Epithelial cell of proximal tubule (primary cell): ENCODE measurements around the gene CCL8. TPM values are rescaled to one million over a fixed set of nuclear protein-coding genes. Genes with fewer than 3 reads are reported as not detected.

ENCODE experiments used
- DNase-seq: peaks from one replicate; pipeline ENCODE4 v3.0.0-alpha.2; 2011; ENCODE audit warnings: low read depth
- H3K4me3 ChIP-seq: 2 replicates; pipeline ENCODE4 v1.5.1; 2011; ENCODE audit warnings: low read depth, mild to moderate bottlenecking, low read length
- total RNA-seq: library from RNA; depleted of rRNA; stranded (reverse); fragments of >200 nt; gene quantifications from 2 replicates; pipeline ENCODE4 v1.2.3, GENCODE V29; 2015
- TF ChIP-seq, protein P1 (sequence below): conservative IDR thresholded peaks from 2 replicates; pipeline ENCODE4 v1.5.1; 2012; ENCODE audit warnings: low read depth, mild to moderate bottlenecking, low read length

The CCL8 gene
- total RNA-seq, 1 donor from 2014 or later: not detected

DNA sequence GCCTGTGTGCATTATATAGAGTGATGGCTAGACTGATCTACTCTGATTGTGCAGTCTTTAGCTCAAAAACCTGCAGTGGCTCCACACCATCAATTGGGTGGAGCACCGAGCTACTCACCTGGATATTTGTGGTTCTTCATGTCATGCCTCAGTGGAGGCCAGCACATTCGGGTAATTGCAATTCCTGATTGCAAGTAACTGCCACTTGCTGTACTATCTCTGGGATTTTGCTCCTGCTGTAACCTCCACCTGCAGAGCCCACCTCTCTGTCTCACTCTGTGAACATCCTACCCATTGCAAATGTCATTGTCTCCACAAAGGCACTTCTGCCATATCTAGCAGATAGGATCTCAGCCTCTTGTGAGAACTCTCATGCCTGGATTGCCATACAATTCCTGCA, 45.5 kb downstream of the CCL8 start:
- H3K4me3 ChIP-seq: no peak overlapping the region
- TF ChIP-seq, protein P1, sequence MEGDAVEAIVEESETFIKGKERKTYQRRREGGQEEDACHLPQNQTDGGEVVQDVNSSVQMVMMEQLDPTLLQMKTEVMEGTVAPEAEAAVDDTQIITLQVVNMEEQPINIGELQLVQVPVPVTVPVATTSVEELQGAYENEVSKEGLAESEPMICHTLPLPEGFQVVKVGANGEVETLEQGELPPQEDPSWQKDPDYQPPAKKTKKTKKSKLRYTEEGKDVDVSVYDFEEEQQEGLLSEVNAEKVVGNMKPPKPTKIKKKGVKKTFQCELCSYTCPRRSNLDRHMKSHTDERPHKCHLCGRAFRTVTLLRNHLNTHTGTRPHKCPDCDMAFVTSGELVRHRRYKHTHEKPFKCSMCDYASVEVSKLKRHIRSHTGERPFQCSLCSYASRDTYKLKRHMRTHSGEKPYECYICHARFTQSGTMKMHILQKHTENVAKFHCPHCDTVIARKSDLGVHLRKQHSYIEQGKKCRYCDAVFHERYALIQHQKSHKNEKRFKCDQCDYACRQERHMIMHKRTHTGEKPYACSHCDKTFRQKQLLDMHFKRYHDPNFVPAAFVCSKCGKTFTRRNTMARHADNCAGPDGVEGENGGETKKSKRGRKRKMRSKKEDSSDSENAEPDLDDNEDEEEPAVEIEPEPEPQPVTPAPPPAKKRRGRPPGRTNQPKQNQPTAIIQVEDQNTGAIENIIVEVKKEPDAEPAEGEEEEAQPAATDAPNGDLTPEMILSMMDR: no peak

DNA sequence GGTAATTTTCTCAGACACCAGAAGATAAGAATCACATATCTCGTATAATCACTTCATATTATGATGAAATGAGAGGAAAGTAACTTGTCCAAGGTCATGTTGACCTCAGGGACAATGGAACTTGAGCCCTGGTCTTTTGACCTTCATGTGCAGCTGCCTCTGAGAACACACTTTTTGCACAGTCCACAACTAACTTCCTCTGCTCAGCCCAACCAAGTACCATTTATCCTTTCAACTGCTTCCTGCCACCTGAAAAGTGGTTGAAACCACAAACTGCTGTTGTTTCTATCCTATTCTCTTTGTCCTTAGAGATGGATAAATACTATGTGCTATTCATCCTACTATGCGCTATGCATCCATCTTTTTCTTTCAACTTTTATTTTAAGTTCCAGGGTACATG, 46.1 kb downstream of the CCL8 start:
- no peak for DNase-seq

More for the DNA sequence above, 45.5 kb downstream of the CCL8 start:
- DNase-seq: no peak

DNA sequence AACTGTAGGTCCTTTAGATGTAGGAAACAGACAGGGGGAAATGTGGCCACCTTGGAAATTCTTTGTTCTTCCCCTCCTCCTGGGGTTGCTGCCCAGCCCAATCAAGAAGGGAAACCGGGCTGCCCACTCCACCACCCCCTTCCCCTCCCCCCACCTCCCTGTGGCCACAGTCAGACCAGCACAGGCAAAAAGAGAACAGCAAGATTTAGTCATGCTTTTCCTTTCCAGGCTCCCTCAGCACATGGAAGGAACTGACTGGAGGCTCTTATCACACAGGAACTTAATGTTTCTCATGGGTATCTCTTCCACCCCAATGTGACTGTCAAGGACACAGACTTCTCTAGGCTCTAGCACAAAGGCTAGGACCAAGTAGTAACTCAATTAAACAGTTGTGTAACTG, 46.8 kb downstream of the CCL8 start:
- H3K4me3 ChIP-seq: no peak overlapping the region
- DNase-seq: no peak
- TF ChIP-seq, protein P1: no peak

More for the DNA sequence above, 46.1 kb downstream of the CCL8 start:
- TF ChIP-seq, protein P1: no peak
- H3K4me3 ChIP-seq: no peak overlapping the region

DNA sequence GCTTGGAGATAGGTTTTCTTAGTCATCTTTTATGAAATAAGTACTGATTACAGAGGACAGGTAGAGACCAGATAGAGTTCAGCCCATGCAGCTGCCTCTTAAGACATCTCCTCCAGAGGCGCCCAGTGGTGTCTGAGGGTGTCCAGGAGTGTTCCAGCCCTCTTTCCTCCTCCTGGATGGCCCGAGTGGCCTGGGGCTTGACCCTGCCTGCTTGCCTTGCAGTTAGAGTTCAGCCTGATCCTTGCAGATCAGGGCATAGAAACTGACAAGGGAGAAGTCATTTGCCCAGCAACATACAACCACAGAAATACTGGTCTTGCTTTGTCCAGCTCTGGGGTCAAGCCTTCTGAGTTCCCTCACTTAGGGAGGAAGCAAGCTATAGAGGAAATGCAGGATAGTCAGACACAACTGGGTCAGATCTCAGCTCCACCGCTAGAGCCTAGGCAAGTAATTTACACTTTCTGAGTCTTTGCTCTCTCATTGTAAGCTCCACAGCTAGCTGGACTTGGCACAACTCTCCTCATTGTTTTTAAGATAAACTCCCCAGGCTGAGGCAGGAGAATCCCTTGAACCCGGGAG, 47.4 kb downstream of the CCL8 start:
- DNase-seq: no peak
- H3K4me3 ChIP-seq: no peak overlapping the region
- TF ChIP-seq, protein P1: no peak

DNA sequence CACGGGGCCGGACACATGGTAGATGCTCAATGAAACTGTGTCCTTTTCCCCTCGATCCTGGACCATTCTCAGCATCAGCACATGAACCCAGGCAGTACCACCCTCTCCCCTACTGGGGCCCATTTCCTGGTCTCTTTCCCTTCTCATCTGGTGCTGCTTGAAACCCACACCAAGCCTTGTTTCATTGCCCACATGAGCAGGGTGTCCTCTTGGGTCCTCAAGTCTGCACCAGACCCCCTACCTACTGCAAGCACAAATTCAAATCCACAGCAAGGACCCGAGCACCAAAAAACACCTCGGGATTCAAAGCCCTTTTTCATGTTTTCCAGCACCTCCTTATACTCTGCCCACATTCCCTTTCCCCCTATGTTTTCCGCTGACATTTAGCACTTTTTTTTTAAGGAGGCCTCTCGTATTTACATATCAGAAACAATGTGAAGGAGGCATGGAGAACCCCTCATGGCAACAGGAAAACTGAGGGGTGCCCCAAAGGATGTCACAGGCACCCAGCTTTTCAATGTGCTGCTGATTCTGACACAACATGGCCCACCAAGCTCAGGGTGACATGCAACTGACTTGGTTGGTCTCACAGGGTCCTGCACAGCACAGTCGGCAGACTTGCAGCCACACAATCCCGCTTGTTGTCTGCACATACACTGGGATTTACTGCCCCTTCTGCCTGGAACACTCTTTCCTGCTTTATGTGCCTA, 48.4 kb downstream of the CCL8 start:
- DNase-seq: no peak
- TF ChIP-seq, protein P1: no peak
- no peak overlapping the region for H3K4me3 ChIP-seq

DNA sequence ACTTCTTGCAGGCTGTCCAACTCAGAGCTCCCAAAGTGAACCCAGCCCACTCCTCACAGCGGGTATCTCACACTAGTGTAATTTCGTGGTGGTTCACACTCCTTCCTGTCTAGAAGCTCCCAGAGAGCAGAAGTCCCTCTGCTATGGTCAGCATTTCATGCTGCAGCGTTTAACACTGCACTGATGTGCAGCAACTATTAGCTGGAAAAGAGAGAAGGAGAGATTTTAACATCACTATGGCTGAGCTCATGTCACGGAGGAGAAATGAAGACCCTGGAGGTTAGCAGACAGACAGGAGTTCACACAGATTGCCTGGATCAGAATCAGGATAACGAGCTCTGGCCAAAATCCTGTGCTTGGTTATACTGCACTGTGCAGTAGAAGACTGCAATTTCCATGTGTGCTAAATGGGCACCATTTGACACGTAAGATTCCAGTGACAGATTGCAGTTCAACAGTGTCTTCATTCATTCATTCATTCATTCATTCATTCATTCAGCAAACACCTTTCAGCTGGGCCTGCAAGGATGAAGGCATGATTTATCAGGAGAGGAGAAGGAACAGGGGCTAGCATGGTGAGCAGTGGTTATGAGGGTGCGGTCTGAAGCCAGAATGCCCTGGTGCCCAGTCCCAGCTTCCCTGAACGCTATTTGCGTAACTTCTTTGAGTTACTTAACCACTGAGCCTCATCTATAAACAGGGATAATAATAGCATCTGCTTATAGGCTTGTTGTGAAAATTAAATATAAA, 49.1 kb downstream of the CCL8 start:
- no peak overlapping the region for H3K4me3 ChIP-seq
- DNase-seq: no peak
- TF ChIP-seq, protein P1: no peak
